Mesothelial cell of epicardium (in vitro differentiated cells): Measurements from ENCODE around the gene BAZ1B. TPM values are rescaled to one million over a fixed set of nuclear protein-coding genes. Genes with fewer than 3 reads are reported as not detected.
"Not testable (repeated sequence)": the region's sequence is repeated elsewhere in the genome, so short reads cannot be mapped to it uniquely, and the experiment has no call there.

ENCODE experiments used
- DNase-seq, 2 experiments: peaks; one replicate each; pipeline ENCODE4 v3.0.0; 2021; ENCODE audit warnings: low spot score in 2 of 2; ENCODE audit not compliant: unreplicated experiment in 2 of 2
- H3K27ac Mint-ChIP-seq: 2 replicates; pipeline ENCODE4 v1.8.0; 2021; ENCODE audit warnings: mixed read lengths
- H3K27me3 Mint-ChIP-seq: 2 replicates; pipeline ENCODE4 v1.8.0; 2021; ENCODE audit warnings: low read depth, mixed read lengths
- H3K36me3 Mint-ChIP-seq: 2 replicates; pipeline ENCODE4 v1.8.0; 2021; ENCODE audit warnings: mixed read lengths
- H3K4me1 Mint-ChIP-seq: 2 replicates; pipeline ENCODE4 v1.8.0; 2021; ENCODE audit warnings: mixed read lengths
- H3K4me3 Mint-ChIP-seq: 2 replicates; pipeline ENCODE4 v1.8.0; 2021; ENCODE audit warnings: mild to moderate bottlenecking, moderate library complexity, mixed read lengths
- H3K9me3 Mint-ChIP-seq: 2 replicates; pipeline ENCODE4 v1.8.0; 2021; ENCODE audit warnings: mixed read lengths
- total RNA-seq: library from RNA; stranded (reverse); gene quantifications from 3 replicates; pipeline ENCODE4 v1.2.1, GENCODE V29; 2021
- TF ChIP-seq, protein P1 (sequence below): fragments of 200-600 bp; sonication (generic); IDR thresholded peaks from one replicate; pipeline ENCODE4 v1.5.0; 2021; ENCODE audit warnings: antibody characterized with exemption; ENCODE audit not compliant: unreplicated experiment

Gene BAZ1B
- total RNA-seq, 1 donor from 2014 or later: 77.8 TPM

GRCh38 chr7:73423519-73424488 lies 98.3 kb downstream of the BAZ1B start:
- Mint-ChIP-seq H3K36me3 (no peaks in the 10 kb centered on the region), H3K27me3 (no peaks in the 10 kb centered on the region), H3K27ac (no peak overlapping the region), H3K4me1 (peaks cover 5% of the 10 kb centered on the region), H3K4me3 (peak overlapping the region; percentile 17), H3K9me3 (no peaks in the 10 kb centered on the region)
- TF ChIP-seq, protein P1, sequence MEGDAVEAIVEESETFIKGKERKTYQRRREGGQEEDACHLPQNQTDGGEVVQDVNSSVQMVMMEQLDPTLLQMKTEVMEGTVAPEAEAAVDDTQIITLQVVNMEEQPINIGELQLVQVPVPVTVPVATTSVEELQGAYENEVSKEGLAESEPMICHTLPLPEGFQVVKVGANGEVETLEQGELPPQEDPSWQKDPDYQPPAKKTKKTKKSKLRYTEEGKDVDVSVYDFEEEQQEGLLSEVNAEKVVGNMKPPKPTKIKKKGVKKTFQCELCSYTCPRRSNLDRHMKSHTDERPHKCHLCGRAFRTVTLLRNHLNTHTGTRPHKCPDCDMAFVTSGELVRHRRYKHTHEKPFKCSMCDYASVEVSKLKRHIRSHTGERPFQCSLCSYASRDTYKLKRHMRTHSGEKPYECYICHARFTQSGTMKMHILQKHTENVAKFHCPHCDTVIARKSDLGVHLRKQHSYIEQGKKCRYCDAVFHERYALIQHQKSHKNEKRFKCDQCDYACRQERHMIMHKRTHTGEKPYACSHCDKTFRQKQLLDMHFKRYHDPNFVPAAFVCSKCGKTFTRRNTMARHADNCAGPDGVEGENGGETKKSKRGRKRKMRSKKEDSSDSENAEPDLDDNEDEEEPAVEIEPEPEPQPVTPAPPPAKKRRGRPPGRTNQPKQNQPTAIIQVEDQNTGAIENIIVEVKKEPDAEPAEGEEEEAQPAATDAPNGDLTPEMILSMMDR: no peak
- no peak for DNase-seq

GRCh38 chr7:73420610-73421009 lies 101.5 kb downstream of the BAZ1B start:
- not testable (repeated sequence) for H3K9me3 Mint-ChIP-seq
- H3K27ac Mint-ChIP-seq: peak overlapping the region; percentile 56

GRCh38 chr7:73420016-73420415 lies 102.1 kb downstream of the BAZ1B start:
- DNase-seq, H3K36me3 Mint-ChIP-seq, H3K4me3 Mint-ChIP-seq, H3K9me3 Mint-ChIP-seq, H3K4me1 Mint-ChIP-seq, H3K27me3 Mint-ChIP-seq: not testable (repeated sequence)
- peak overlapping the region; percentile 31 for H3K27ac Mint-ChIP-seq

More at GRCh38 chr7:73420610-73421009, 101.5 kb downstream of the BAZ1B start:
- not testable (repeated sequence) for H3K4me3 Mint-ChIP-seq, H3K4me1 Mint-ChIP-seq, DNase-seq, H3K27me3 Mint-ChIP-seq, H3K36me3 Mint-ChIP-seq

- TF ChIP-seq, protein P1: no peak
- Mint-ChIP-seq H3K27me3 (no peaks in the 10 kb centered on the region), H3K27ac (no peak overlapping the region), H3K9me3 (no peaks in the 10 kb centered on the region), H3K4me1 (peaks cover 5% of the 10 kb centered on the region), H3K36me3 (no peaks in the 10 kb centered on the region), H3K4me3 (no peak overlapping the region)
- no peak for DNase-seq
Observed at GRCh38 chr7:73418113-73418703, 103.9 kb downstream of the BAZ1B start.

DNA sequence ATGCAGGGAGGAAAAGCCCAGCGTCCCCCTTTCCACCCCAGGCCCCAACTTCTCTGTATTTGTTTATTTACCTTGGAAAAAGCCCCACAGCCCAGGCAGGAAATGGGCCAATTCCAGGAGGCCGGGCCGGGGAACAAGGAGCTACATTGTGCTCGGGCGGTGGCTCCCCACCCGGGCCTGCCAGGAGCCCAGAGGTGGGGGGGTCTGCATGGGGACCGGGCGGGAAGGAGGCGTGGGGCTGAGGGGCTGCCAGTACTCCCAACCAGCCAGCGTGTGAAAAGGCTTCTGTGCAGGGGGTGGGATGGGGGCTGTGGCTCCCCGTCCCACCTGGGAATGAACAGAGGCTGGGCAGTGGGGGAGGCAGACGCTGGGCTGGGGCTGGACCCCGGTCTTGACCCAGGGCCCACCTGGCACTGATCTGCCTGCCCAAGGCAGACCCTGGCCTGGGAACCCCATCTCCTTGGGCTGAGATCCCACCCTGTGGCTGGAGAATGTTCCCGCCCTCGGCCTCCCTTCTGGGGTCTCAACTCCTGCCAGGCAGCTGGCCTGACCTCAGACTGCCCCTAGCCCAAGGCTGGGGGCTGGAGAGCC lies 111.5 kb downstream of the BAZ1B start:
- not testable (repeated sequence) for H3K4me1 Mint-ChIP-seq, H3K4me3 Mint-ChIP-seq, H3K9me3 Mint-ChIP-seq, H3K36me3 Mint-ChIP-seq, H3K27me3 Mint-ChIP-seq, DNase-seq
- H3K27ac Mint-ChIP-seq: peak overlapping the region; percentile 25

DNA sequence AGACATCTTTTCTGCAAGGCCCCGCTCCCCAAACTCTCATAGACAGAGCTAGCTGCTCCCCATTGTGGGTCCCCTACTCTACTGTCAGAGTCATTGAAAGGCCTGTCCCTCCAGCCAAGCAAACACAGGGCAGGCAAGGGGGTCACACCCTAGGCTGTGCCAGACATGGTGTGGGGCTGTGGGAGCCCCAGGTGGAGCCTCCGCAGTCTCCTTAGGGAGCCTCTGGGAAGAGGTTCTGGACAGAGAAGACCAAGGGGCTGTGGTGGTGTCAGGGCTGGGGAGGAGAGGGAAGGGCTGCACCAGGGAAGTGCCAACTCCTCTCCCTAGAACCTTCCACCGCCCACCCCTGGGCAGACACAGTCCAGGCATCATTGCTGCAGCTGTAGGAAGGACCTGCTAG lies 117.2 kb downstream of the BAZ1B start:
- not testable (repeated sequence) for DNase-seq, H3K27me3 Mint-ChIP-seq, H3K27ac Mint-ChIP-seq, H3K4me3 Mint-ChIP-seq, H3K9me3 Mint-ChIP-seq, H3K36me3 Mint-ChIP-seq, H3K4me1 Mint-ChIP-seq

- not testable (repeated sequence) for DNase-seq, H3K4me1 Mint-ChIP-seq, H3K27ac Mint-ChIP-seq, H3K36me3 Mint-ChIP-seq, H3K9me3 Mint-ChIP-seq, H3K27me3 Mint-ChIP-seq, H3K4me3 Mint-ChIP-seq
Observed at GRCh38 chr7:73399185-73400050, 122.7 kb downstream of the BAZ1B start.
